DMS 273 treated with DMSO at 0.1 percent for 48 hours (cell line): ENCODE measurements around the gene ITSN1.
"Not testable (repeated sequence)": the region's sequence is repeated elsewhere in the genome, so short reads cannot be mapped to it uniquely, and the experiment has no call there.

Experiments used
- DNase-seq: peaks from one replicate; lab custom pipeline; 2025; lab: John Stamatoyannopoulos, UW

Gene ITSN1

GRCh38 chr21:33684068-33684467 lies 41.8 kb downstream of the ITSN1 start:
- DNase-seq: no peak

- DNase-seq: no peak
Observed at GRCh38 chr21:33684923-33685560, 42.7 kb downstream of the ITSN1 start.

GRCh38 chr21:33685613-33686197 lies 43.4 kb downstream of the ITSN1 start:
- no peak for DNase-seq

- no peak for DNase-seq
Observed at GRCh38 chr21:33686386-33686785, 44.1 kb downstream of the ITSN1 start.

- no peak for DNase-seq
Observed at GRCh38 chr21:33687634-33688033, 45.3 kb downstream of the ITSN1 start.

- DNase-seq: no peak
Observed at GRCh38 chr21:33688353-33688752, 46.1 kb downstream of the ITSN1 start.

- DNase-seq: no peak
Observed at GRCh38 chr21:33690874-33691273, 48.6 kb downstream of the ITSN1 start.

GRCh38 chr21:33691945-33692603 lies 49.8 kb downstream of the ITSN1 start:
- no peak for DNase-seq

GRCh38 chr21:33695813-33696212 lies 53.5 kb downstream of the ITSN1 start:
- no peak for DNase-seq

GRCh38 chr21:33696465-33696864 lies 54.2 kb downstream of the ITSN1 start:
- no peak for DNase-seq

GRCh38 chr21:33698087-33698860 lies 56.0 kb downstream of the ITSN1 start:
- DNase-seq: no peak

GRCh38 chr21:33699277-33699676 lies 57.0 kb downstream of the ITSN1 start:
- DNase-seq: no peak

- DNase-seq: no peak
Observed at GRCh38 chr21:33700491-33700890, 58.2 kb downstream of the ITSN1 start.

- DNase-seq: no peak
Observed at GRCh38 chr21:33703750-33704606, 61.7 kb downstream of the ITSN1 start.

GRCh38 chr21:33707846-33708245 lies 65.5 kb downstream of the ITSN1 start:
- no peak for DNase-seq

- DNase-seq: no peak
Observed at GRCh38 chr21:33708874-33709273, 66.6 kb downstream of the ITSN1 start.

- DNase-seq: no peak
Observed at GRCh38 chr21:33712022-33712803, 69.9 kb downstream of the ITSN1 start.

GRCh38 chr21:33721081-33721480 lies 78.8 kb downstream of the ITSN1 start:
- DNase-seq: no peak

- not testable (repeated sequence) for DNase-seq
Observed at GRCh38 chr21:33729139-33729538, 86.8 kb downstream of the ITSN1 start.

- DNase-seq: no peak
Observed at GRCh38 chr21:33729641-33730040, 87.3 kb downstream of the ITSN1 start.

- DNase-seq: no peak
Observed at GRCh38 chr21:33731447-33731846, 89.1 kb downstream of the ITSN1 start.
